HG03196 (cell line): ENCODE data around the gene BRINP2.
"Not testable (repeated sequence)": the region's sequence is repeated elsewhere in the genome, so short reads cannot be mapped to it uniquely, and the experiment has no call there.

ENCODE experiments used
- ATAC-seq: cut with Tn5 transposase; IDR thresholded peaks from one replicate; pipeline ENCODE4 v1.9.1; 2021; ENCODE audit not compliant: unreplicated experiment

The BRINP2 gene

DNA sequence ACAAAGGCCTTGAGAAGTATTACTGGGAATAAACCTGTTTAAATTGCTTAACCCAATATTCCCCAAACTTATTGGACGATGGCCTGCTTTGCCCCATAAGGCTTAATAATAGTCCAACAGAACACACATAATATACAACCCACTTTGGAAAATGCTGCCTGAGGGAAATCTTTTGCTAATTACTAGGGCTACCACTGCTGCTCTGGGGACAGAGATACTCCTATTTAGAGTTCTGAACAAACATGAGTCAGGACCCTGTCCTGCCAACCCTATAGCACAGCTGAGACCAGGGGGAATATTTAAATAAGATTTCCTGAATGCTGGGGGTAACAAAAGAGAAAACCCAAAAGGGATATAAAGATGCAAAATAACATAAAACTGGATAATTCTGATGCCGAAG, 139.1 kb downstream of the BRINP2 start:
- no peak for ATAC-seq

DNA sequence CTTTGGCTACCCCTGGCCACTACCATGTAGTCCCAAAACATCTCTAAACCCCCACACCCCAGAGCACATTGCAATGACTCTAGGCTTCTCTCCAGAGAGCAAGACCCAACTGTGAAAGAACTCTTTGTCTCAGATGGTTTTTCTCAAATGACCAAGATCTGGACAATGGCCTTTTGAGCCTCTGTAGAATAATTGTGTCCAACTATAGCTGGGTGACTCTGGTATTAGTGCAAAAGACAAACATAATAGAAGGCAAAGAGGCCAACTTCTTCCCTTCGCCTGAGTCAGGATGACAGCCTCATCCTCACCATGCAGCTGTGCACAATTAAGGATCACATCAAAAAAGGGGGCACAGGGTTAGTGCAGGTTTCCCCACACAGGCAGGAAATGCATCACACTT, 139.6 kb downstream of the BRINP2 start:
- no peak for ATAC-seq

DNA sequence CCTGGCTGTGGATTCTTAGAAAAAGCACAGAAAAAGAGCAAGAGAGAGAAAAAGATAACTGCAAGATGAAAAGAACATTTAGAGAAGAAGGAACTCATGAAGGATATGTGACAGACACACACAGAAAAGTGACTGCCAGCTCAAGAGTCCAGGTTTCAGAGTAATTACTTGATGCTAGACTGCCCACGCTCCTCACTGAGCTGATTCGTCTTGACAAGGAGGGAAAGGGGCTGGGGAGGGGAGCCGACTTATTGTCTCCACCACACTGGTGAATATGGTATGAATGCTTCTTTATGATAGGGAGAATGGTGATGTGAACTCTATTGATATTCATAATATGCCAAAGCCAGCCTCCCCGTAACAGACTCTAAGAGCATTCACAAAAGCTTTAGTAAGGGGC, 140.4 kb downstream of the BRINP2 start:
- ATAC-seq: no peak

DNA sequence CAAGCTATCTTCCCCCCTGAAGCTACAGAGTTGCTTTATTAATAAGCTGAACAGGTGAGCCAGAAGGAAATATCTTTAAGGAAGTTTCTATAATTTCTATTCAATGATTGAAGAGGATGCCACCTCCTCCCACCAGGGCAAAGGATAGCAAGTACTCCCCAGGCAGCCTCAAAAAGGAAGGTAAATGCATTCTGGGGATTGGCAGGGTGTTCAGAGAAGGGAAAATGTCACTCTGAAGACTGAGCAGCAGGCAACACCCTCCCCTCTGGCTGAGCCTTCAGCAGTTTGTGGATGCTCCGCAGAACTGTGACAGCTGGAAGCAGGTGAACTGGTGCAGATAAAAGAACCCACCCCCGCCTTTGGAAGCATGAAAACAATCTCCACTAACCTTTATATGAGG, 140.8 kb downstream of the BRINP2 start:
- no peak for ATAC-seq

DNA sequence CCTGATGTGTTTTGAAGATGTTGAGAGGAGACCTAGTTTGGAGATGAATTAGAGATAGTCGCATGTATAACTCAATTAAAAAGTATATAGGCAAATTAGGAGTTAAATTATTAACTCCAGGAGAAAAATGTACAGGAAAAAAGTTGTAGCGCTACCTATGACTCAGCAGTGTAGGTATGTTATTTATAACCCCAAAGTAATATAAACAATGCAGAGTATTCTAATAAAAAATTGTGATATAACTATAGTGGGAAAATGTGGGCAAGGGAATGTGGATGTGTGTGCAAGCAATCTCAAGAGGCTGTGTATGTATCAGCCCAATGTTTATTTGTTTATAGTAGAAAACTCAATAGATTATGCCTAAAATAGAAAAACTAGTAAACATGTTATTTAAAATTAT, 144.5 kb downstream of the BRINP2 start:
- ATAC-seq: no peak

DNA sequence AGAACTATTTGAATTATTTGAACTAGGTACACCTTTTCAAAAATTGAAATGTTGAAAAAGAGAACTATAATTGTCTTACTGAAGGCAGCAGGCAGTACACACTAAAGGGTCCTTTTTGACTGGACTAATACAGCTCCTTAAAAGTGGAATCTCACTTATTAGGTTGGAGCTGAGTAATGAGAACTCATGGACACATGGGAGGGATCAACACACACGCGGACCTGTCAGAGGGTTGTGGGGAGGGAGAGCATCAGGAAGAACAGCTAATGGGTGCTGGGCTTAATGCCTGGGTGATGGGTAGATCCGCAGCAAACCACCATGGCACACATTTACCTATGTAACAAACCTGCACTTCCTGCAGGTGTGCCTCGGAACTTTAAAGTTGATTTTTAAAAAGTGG, 145.0 kb downstream of the BRINP2 start:
- ATAC-seq: no peak

DNA sequence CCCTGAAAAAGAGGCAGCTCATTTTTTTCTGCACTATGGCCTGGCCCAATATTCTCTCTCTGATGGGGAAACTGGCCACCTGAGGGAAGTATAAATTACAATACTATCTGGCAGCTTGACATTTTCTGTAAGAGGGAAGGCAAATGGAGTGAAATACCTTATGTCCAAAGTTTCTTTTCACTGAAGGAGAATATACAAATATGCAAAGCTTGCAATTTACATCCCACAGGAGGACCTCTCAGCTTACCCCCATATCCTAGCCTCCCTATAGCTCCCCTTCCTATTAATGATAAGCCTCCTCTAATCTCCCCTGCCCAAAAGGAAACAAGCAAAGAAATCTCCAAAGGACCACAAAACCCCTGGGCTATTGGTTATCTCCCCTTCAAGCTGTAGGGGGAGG, 150.7 kb downstream of the BRINP2 start:
- ATAC-seq: not testable (repeated sequence)

DNA sequence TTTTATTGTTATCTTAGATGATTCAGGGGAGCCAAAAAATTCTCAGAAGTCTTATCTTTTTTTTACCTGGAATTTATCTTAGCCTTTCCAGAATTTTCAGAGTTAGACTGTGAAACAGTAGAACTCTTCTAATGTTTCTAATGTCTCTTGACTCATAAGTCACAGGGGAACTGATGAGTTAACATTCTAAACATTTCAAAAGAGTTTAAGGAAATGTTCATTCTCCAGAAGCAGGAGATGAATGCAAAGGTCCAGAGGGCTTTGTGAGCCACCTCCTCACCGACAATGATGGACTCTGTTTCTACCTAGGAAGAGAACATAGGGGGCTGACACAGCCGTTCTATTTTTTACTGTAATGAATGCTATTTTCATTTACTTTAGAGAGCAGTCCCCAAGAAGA, 157.5 kb downstream of the BRINP2 start:
- ATAC-seq: no peak

DNA sequence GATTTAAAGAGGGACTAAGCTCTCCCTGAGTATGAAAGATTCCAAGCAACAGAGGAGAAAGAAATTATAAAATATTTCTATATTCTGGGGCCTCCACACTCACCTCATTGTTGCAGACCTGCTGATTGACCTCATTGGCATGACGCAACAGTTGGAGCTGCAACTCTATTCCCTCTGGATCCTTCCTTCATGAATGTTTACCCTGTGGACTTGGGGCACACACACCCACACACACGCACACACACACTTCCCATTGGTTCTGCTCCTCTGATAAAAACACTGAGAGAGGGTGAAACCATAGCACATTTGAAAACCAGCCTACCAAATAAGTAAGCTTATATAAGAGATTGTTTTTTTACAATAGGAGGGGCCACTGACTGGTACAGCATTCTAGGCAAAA, 159.1 kb downstream of the BRINP2 start:
- no peak for ATAC-seq
